GM21528 (cell line): ENCODE measurements around the gene FAIM.
"Not testable (repeated sequence)": the region's sequence is repeated elsewhere in the genome, so short reads cannot be mapped to it uniquely, and the experiment has no call there.

Experiments
- ATAC-seq: cut with Tn5 transposase; IDR thresholded peaks from one replicate; pipeline ENCODE4 v1.9.1; 2021; ENCODE audit warnings: mild to moderate bottlenecking, moderate library complexity; ENCODE audit not compliant: unreplicated experiment, low FRiP score

Gene FAIM

DNA sequence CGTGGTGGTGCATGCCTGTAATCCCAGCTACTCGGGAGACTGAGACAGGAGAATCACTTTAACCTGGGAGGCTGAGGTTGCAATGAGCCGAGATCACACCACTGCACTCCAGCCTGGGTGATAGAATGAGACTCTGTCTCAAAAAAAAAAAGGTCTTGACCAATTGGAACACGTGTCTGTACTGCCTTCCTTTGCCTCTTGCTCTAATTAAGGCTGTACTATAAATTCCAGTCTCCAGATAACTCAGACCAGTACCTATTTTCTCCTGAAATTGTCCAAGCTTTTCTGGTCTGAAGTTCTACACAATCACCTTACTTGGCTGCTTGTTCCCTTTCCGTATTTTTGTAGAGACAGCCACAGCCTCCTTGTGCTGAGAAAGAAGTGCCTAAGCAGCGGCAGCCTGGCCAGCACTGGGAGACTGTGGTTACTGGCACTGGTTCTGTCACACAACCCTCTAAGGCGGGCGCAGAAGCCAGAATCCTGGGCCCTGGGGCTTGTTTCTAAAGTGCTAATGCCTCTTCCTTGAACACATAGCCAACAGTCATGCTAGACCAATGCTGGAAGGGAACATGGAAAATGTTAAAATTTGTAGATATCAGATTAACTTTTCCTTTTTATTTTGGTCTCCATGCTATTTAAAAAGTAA is 8.3 kb upstream of the FAIM start:
- no peak for ATAC-seq

DNA sequence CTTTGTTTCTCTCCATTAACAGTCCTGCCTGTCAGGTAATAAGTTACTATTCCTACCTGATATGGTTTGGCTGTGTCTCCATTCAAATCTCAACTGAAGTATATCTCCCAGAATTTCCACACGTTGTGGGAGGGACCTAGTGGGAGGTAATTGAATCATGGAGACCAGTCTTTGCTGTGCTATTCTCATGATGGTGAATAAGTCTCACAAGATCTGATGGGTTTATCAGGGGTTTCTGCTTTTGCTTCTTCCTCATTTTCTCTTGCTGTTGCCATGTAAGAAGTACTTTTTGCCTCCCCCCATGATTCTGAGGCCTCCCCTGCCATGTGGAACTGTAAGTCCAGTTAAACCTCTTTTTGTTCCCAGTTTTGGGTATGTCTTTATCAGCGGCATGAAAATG is 6.9 kb upstream of the FAIM start:
- not testable (repeated sequence) for ATAC-seq

DNA sequence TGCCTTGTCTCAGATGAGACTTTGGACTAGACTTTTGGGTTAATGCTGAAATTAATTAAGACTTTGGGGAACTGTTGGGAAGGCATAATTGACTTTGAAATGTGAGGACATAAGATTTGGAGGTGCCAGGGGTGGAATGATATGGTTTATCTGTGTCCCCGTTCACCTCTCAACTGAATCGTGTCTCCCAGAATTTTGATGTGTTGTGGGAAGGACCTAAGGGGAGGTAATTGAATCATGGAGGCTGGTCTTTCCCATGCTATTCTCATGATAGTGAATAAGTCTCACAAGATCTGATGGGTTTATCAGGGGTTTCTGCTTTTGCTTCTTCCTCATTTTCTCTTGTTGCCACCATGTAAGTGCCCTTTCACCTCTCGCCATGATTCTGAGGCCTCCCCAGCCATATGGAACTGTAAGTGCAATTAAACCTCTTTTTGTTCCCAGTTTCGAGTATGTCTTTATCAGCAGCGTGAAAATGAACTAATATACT is 4.4 kb upstream of the FAIM start:
- ATAC-seq, result not testable (repeated sequence)

DNA sequence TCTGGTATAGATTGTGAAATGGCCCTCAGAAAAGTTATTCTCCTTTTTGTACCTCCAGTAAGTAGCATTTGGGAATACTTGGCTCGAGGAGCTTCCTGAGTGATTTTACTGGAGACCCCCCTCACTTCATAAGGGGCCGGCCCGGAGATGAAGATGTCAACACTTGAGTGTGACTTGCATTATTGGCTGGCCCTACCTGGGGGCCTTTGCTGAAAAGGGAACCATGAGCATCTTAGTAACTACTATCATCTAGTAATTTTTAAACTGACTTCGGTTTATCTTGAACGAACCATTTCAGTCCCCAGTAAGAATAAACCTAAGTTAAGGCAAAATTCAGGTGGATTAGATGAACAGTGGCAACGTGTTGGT is 1.3 kb downstream of the FAIM start:
- ATAC-seq, result no peak

DNA sequence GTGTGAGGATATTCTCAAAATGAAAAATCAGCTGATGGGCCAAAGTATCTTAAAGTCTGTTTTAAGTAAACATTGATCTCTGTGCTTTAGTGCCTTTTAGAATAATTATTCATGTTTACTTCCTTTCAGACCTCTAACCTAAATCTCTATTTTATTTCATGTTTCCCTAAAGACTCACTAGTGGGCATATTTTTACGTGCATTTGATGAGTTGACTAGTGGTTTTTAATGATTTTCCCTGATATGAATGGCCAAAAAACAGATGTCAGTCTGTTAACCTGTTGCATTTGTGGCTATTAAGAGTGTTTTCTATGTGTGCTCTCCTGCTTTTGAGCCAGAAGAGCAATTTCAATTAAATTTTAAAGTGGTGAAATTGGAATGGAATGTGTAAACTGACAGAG is 6.9 kb downstream of the FAIM start:
- no peak for ATAC-seq

DNA sequence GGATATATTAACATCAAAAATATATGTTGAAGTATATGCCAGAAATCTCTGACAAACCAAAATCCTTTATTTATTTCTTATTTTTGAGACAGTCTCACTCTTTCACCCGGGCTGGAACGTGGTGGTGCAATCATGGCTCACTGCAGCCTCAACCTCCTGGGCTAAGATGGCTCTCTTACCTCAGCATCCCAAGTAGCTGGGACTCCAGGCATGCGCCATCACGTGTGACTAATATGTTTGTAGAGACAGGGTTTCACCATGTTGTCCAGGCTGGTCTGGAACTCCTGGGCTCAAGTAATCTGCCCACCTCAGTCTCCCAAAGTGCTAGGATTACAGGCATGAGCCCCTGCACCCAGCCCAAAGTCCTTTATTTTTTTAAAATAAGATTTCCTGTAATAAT is 11.9 kb downstream of the FAIM start:
- no peak for ATAC-seq

DNA sequence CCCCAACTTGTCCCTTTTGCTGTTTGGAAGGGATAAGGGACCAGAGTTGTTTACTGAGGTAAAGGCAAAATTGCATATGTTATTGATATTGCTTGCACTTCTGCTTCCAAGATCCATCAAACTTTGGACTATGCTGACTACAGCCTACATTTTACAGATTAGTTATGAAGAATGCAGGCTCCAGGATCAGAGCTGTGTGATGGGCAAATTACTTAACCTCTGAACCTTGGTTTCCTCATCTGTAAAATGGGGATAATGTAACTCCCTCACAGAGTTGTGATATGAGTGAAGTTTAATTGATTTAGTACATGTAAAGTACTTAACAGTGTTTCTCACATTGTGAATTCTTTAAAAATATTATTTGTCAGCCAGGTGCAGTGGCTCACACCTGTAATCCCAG is 15.9 kb downstream of the FAIM start:
- no peak for ATAC-seq

DNA sequence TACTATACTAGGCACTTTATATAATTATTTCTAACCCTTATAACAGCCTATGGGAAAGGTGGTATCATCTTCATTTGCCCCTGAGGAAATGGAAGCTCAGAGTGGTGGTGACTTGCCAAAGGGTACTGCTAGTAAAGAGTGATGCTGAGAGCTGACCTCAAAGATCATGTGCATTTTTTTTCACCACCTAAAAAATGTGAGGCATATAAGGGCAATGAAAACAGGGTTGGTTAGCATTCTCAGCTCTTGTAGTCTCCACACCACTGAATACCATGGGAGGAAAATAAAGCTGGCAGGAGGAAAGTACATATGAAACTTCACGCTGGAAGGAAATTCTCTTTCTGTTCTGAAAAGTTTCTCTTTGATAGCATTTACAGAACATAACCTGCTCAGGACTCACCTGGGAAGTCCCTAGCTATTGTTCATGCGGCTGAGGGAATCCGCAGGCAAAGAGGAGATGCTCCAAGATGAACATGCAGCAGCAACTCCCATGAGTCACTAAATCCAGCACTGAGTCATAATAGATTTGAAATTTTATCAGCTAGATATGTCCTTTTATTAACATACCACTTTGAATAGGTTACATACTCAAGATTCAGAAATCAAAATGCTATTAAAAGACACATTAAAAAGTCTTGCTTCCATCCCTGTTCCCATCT is 17.3 kb downstream of the FAIM start:
- ATAC-seq, result no peak

DNA sequence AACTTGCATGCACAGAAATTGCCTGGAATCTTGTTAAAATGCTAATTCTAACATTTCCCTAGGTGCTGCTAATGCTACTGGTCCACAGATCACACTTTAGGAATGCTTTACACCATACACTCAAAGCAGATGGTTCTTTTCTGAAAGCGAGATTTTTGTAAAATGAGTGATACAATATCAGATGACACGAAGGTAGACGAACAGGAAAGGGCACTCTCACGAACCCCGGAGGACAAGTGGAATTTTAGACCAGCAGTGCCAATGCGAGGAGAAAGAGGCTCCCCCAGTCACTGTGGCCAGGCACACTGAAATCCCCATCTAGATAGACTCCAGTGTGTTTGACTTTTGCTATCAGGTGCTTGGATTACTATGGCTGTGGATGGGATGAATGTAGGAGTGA is 21.0 kb downstream of the FAIM start:
- ATAC-seq, result no peak

DNA sequence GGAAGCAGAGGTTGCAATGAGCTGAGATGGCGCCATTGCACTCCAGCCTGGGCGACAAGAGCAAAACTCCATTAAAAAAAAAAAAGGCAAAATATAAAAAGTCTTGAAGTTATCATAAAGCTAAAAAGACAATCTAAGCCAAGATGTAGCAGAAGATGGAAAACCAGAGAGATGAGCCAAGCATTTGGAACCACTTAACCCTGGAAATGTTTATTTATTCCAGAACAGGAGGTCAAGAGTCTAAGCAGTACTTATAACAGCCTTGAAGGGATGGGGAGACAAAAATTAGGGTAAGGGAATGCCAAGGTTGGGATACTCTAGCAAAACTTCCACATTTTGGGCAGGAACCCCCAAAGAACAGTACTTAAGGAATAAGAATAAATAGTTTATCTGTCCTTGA is 30.1 kb downstream of the FAIM start:
- no peak for ATAC-seq

DNA sequence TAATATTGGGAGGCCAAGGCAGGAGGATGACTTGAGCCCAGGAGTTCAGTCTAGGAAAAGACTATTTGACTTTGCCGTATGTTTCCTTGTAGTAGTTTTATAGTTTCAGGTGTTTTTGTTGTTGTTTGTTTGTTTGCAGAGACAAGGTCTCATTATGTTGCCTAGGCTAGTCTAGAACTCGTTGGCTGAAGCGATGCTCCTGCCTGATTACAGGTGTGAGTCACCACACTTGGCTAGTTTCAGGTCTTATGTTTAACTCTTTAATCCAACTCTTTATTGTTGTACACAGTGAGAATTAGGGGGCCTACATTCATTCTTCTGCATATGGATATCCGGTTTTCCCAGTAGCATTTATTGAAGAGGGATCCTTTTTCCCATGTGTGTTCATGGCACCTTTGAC is 32.0 kb downstream of the FAIM start:
- ATAC-seq, result no peak

DNA sequence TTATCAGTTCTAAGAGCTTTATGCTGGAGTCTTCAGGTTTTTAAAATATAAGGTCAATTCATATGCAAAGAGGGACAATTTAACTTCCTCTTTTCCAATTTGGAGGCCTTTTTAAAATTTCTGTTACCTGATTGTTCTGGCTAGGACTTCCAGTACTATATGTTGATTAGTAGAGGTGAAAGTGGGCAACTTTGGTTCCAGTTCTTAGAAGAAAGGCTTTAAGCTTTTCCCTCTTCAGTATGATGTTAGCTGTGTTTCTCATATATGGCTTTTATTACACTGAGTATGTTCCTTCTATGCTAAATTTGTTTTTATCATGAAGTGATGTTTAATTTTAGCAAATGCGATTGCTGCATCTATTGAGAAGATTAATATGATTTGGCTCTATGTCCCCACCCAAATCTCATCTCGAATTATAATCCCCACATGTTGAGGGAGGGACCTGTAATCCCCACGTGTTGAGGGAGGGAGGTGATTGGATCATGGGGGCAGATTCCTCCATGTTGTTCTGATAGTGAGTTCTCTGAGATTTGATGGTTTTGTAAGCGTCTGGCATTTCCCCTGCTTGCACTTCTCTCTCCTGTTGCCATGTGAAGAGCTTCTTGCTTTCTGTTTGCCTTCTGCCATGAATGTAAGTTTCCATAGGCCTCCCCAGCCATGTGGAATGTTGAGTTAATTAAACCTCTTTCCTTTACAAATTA is 33.8 kb downstream of the FAIM start:
- no peak for ATAC-seq

DNA sequence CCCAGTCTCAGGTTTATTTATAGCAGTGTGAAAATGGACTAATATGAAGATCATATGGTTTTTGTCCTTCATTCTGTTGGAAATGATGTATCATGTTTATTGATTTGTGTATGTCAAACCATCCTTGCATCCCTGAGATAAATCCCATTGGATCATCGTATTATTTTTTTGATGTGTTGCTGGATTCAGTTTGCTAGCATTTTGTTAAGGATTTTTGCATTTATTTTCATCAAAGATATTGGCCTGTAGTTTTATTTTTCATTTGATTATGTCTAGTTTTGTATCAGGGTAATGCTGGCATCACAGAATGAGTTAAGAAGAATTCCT is 34.3 kb downstream of the FAIM start:
- ATAC-seq, result no peak

DNA sequence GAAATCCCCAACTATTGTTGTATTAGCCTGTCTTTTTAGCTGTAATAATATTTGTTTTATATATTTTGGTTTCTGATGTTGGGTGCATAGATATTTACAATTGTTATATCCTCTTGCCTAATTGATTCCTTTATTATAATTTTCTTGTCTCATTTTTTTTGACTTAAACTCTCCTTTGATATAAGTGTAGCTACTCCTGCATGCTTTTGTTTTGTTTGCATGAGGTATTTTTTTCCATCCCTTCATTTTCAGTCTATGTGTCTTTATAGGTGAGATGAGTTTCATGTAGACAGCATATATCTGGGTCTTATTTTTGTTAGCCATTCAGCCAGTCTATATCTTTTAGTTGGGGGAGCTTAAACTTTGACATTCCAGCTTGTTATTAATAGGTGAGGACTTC is 37.4 kb downstream of the FAIM start:
- ATAC-seq, result no peak

DNA sequence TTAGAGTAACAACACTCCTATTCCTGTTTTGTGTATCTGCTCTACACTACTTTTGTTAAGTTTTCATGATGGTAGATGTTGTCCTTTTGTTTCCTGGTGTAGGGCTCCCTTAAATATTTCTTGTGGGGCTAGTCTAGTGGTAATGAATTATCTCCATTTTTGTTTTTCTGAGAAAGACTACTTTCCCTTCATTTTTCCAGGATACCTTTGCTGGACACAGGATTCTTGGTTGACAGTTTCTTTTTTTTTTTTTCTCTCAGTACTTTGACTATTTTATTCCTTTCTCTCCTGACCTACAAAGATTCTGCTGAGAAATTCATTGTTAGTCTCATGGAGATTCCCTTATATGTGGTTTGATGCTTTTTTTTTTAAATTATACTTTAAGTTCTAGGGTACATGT is 37.9 kb downstream of the FAIM start:
- no peak for ATAC-seq

DNA sequence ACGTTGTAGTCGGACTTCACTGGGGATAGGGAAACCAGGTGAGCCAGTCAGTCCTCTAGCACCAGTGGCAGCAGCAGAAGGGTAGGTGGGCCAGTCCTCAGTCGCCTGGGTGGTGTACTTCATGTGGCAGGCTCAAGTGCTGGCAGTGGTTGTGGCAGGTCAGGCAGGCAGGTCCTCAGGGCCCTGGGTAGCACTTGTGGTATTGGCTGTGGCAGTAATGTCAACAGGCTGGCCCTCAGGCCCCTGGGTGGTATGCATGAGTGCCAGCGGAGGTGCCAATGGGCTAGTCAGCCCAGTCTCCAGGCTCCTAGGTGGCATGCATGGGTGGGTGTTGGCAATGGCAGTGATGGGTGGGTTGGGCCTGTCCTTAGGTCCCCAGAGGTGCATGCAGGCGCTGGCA is 40.6 kb downstream of the FAIM start:
- no peak for ATAC-seq

DNA sequence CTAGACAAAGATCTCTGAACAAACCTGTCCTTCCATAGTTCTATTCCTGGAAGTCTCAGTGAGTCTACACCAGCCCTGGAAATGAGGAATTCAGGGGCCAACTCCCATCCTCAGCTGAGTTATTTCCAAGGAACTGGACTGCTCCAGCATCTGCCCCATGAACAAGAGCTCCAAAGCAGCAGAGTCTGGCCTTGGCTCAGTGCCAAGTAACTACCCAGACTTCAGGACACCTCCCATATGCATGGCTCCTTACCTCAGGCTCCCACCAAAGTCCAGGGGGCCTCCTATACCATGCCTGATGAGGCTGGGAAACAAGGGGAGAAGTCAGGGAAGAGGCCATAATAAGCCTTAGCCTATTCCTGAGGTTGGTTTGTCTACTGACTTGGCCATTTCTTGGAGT is 45.0 kb downstream of the FAIM start:
- ATAC-seq, result no peak

DNA sequence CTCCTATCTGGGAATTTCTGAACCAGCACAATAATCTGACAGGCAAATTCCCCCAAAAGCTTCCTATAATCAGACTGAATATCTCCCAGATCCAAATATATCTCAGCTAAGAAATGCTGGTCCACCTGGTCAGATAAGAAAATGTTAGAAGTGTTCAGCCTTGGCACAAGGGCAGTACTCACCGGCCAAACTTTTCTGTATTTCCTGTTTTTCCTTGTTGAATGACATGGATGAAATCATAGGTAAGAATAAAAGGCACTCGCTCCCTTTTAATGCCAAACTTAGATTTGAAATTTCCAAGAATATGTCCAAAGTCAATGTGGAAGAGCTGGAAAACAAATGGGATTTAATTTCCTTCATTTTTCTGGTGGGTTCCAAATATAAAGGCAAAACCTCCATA is 48.9 kb downstream of the FAIM start:
- no peak for ATAC-seq

DNA sequence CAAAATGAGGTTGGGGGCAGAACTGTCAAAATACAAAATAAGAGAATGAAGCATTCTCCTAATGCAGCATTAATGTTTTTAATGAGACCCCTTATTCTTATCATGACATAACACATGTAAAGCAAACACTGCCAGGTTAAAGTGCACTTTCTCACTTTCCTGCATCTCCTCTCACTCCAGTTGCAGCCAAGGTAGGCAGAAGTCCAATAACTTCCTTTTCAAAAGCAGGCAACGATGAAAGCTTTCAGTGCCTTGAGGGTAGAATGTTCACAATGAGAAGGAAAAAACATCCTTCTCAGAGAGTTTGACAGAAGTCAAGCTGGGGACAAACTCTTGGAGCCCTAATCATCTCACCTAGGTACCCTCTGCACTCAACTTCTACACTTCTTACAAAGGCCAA is 59.5 kb downstream of the FAIM start:
- ATAC-seq, result no peak

DNA sequence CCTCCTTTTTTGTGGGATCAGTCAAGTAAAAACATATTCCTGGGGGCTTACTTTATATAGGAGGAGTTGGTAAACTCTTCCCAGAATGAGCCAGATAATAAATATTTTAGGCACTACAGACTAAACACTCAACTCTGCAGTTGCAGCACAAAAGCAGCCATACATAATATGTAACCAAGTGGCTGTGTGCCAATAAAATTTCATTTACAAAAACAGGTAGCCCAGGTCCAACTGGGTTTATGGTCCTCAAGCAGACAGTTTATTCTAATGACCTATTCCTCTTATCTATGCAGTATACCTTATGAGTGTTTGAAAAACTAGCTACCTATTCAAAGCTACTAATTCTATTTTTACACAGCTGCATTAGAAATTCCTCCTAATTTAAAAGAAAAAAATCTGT is 61.8 kb downstream of the FAIM start:
- no peak for ATAC-seq

DNA sequence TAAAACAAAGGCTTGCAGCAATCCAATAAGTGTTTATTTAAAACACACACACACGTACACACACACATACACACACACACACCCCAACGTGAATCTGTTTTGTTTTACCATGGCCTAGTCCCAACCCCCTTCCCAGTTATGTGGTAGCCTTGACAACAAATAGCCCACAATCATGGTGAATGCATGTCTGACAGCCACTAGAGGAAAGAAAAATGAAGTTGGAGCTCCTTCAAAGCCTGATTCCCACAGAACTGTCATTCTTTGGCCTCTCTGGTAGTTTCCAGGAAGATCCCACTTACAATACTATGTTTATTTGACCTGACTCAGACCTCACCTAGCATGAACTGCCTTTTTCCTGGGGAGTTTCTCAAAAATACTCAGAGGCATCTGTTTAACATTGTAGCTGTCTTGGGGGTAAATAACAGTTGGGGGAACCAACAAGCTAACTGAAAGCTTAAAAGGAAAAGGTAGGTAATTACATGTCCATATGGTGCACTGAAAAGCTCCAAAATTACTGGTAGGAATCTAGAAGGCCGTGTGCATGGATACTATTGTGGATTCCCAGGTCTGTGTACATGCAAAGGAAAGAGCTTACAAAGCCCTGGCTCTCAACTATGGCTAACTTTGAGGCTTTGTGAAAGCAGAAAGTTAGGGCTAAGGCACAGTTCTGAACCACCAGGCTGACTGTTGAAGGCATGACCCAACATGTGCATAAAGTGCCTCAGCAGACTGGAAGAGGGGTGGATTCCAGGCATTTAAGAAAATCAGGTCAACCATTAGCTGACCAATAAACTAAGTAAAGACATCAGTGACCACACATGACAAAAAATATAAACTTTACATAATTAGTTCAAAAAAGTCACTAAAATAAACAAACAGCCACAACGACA is 65.3 kb downstream of the FAIM start:
- no peak for ATAC-seq
